DND-41 (cell line): ENCODE data around the gene SLC2A9.

ENCODE experiments used
- EZH2 ChIP-seq: IDR thresholded peaks from 3 replicates; pipeline ENCODE4 v1.6.1; 2012; ENCODE audit warnings: borderline replicate concordance, low read depth, mild to moderate bottlenecking, moderate library complexity, low read length, inconsistent platforms; ENCODE audit not compliant: severe bottlenecking
- TF ChIP-seq, protein P1 (sequence below): IDR thresholded peaks from 2 replicates; pipeline ENCODE4 v1.5.1; 2012; ENCODE audit warnings: borderline replicate concordance, low read length, moderate library complexity, mild to moderate bottlenecking; ENCODE audit not compliant: poor library complexity, severe bottlenecking; ENCODE audit errors: extremely low read depth

DNA sequence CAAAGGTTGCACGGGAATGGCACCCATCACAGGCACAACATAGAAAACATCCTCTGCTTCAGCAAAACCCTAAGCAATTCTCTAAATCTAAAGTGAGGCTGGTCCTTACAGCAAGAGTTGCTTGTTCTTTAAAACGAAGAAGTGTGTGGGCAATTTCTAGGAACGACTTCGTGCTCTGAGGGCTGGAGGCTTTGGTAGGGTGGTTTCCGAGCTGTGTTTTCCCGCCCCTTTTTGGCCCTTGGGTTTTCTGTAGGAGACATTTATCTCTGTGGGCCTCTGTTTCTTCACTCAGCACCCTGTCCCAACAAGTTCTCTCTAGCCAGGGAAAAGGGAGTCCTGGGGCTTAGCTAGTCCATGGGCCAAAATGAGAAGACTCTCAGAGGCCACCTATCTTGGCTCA lies 84.2 kb downstream of the SLC2A9 start:
- TF ChIP-seq, protein P1, sequence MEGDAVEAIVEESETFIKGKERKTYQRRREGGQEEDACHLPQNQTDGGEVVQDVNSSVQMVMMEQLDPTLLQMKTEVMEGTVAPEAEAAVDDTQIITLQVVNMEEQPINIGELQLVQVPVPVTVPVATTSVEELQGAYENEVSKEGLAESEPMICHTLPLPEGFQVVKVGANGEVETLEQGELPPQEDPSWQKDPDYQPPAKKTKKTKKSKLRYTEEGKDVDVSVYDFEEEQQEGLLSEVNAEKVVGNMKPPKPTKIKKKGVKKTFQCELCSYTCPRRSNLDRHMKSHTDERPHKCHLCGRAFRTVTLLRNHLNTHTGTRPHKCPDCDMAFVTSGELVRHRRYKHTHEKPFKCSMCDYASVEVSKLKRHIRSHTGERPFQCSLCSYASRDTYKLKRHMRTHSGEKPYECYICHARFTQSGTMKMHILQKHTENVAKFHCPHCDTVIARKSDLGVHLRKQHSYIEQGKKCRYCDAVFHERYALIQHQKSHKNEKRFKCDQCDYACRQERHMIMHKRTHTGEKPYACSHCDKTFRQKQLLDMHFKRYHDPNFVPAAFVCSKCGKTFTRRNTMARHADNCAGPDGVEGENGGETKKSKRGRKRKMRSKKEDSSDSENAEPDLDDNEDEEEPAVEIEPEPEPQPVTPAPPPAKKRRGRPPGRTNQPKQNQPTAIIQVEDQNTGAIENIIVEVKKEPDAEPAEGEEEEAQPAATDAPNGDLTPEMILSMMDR = no peak
- no peak for TF ChIP-seq EZH2
